Stomach smooth muscle (tissue), 2 donors: ENCODE measurements around the gene GSTA2.
"Not testable (repeated sequence)": the region's sequence is repeated elsewhere in the genome, so short reads cannot be mapped to it uniquely, and the experiment has no call there.

Experiments used
- H3K27ac ChIP-seq: one replicate; pipeline ENCODE4 v1.7.0; 2013; ENCODE audit warnings: mild to moderate bottlenecking, low read length, inconsistent platforms
- H3K27me3 ChIP-seq, 2 donors: one replicate each; pipeline ENCODE4 v1.7.0; 2013; ENCODE audit warnings: low read length in 2 of 2; ENCODE audit not compliant: insufficient read depth in 2 of 2, control insufficient read depth in 1 of 2
- H3K36me3 ChIP-seq, 2 donors: one replicate each; pipeline ENCODE4 v1.7.0; 2013; ENCODE audit warnings: low read length in 2 of 2; ENCODE audit not compliant: control insufficient read depth in 2 of 2, insufficient read depth in 2 of 2
- H3K4me1 ChIP-seq: one replicate; pipeline ENCODE4 v1.7.0; 2013; ENCODE audit warnings: low read length; ENCODE audit not compliant: control insufficient read depth, insufficient read depth
- H3K4me3 ChIP-seq, 2 donors: one replicate each; pipeline ENCODE4 v1.7.0; 2013; ENCODE audit warnings: low read length in 2 of 2
- H3K9ac ChIP-seq, 2 donors: one replicate each; pipeline ENCODE4 v1.7.0; 2013; ENCODE audit warnings: low read length in 2 of 2, mild to moderate bottlenecking in 1 of 2
- H3K9me3 ChIP-seq, 2 donors: one replicate each; pipeline ENCODE4 v1.7.0; 2013; ENCODE audit warnings: low read length in 2 of 2; ENCODE audit not compliant: control insufficient read depth in 2 of 2
- donor health status: healthy.
- donor health status: Pancreatic carcinoma.

The GSTA2 gene

GRCh38 chr6:52725535-52726192 is 37.6 kb downstream of the GSTA2 start:
- Histone ChIP-seq H3K4me1 (no peaks in the 10 kb centered on the region), H3K4me3 (no peak overlapping the region), H3K9me3 (no peaks in the 10 kb centered on the region), H3K27ac (no peak overlapping the region), H3K36me3 (no peaks in the 10 kb centered on the region), H3K27me3 (no peaks in the 10 kb centered on the region), H3K9ac (no peak overlapping the region)

- Histone ChIP-seq H3K9me3 (no peaks in the 10 kb centered on the region), H3K27me3 (no peaks in the 10 kb centered on the region), H3K36me3 (no peaks in the 10 kb centered on the region), H3K4me1 (no peaks in the 10 kb centered on the region), H3K27ac (no peak overlapping the region), H3K4me3 (no peak overlapping the region), H3K9ac (no peak overlapping the region)
Observed at GRCh38 chr6:52725143-52725534, 38.1 kb downstream of the GSTA2 start.

- Histone ChIP-seq H3K27ac (no peak overlapping the region), H3K9ac (no peak overlapping the region), H3K9me3 (no peaks in the 10 kb centered on the region), H3K4me3 (no peak overlapping the region), H3K4me1 (no peaks in the 10 kb centered on the region), H3K36me3 (no peaks in the 10 kb centered on the region), H3K27me3 (no peaks in the 10 kb centered on the region)
Observed at GRCh38 chr6:52724406-52725121, 38.7 kb downstream of the GSTA2 start.

- Histone ChIP-seq H3K9ac (no peak overlapping the region), H3K4me1 (no peaks in the 10 kb centered on the region), H3K27me3 (no peaks in the 10 kb centered on the region), H3K27ac (no peak overlapping the region), H3K9me3 (no peaks in the 10 kb centered on the region), H3K36me3 (no peaks in the 10 kb centered on the region), H3K4me3 (no peak overlapping the region)
Observed at GRCh38 chr6:52724042-52724405, 39.3 kb downstream of the GSTA2 start.

GRCh38 chr6:52720321-52720720 is 43.0 kb downstream of the GSTA2 start:
- Histone ChIP-seq H3K27ac (no peak overlapping the region), H3K27me3 (no peaks in the 10 kb centered on the region), H3K4me1 (no peaks in the 10 kb centered on the region), H3K36me3 (no peaks in the 10 kb centered on the region), H3K9ac (no peak overlapping the region), H3K4me3 (no peak overlapping the region), H3K9me3 (no peaks in the 10 kb centered on the region)

GRCh38 chr6:52718550-52718949 is 44.7 kb downstream of the GSTA2 start:
- no peaks in the 10 kb centered on the region for H3K36me3 ChIP-seq
- H3K9me3 ChIP-seq: no peaks in the 10 kb centered on the region
- H3K9ac ChIP-seq: no peak overlapping the region
- no peak overlapping the region for H3K27ac ChIP-seq
- H3K27me3 ChIP-seq: peaks cover 0 to 2% of the 10 kb centered on the region in 2 donors
- no peak overlapping the region for H3K4me3 ChIP-seq
- no peaks in the 10 kb centered on the region for H3K4me1 ChIP-seq

GRCh38 chr6:52714761-52715160 is 48.5 kb downstream of the GSTA2 start:
- not testable (repeated sequence) for H3K9me3 ChIP-seq, H3K4me3 ChIP-seq, H3K4me1 ChIP-seq, H3K36me3 ChIP-seq, H3K9ac ChIP-seq, H3K27me3 ChIP-seq, H3K27ac ChIP-seq

GRCh38 chr6:52712136-52712535 is 51.1 kb downstream of the GSTA2 start:
- Histone ChIP-seq H3K27ac (no peak overlapping the region), H3K9ac (no peak overlapping the region), H3K4me1 (no peaks in the 10 kb centered on the region), H3K36me3 (no peaks in the 10 kb centered on the region), H3K4me3 (no peak overlapping the region), H3K27me3 (peaks cover 0 to 2% of the 10 kb centered on the region in 2 donors), H3K9me3 (no peaks in the 10 kb centered on the region)

- no peaks in the 10 kb centered on the region for H3K9me3 ChIP-seq
- H3K9ac ChIP-seq: no peak overlapping the region
Observed at GRCh38 chr6:52707963-52708680, 55.2 kb downstream of the GSTA2 start.

GRCh38 chr6:52706001-52706400 is 57.3 kb downstream of the GSTA2 start:
- H3K9me3 ChIP-seq: no peaks in the 10 kb centered on the region
- no peak overlapping the region for H3K27ac ChIP-seq
- no peaks in the 10 kb centered on the region for H3K36me3 ChIP-seq
- H3K4me1 ChIP-seq: no peaks in the 10 kb centered on the region
- no peaks in the 10 kb centered on the region for H3K27me3 ChIP-seq
- H3K4me3 ChIP-seq: no peak overlapping the region
- no peak overlapping the region for H3K9ac ChIP-seq

More at GRCh38 chr6:52707963-52708680, 55.2 kb downstream of the GSTA2 start:
- Histone ChIP-seq H3K4me1 (no peaks in the 10 kb centered on the region), H3K27ac (no peak overlapping the region), H3K36me3 (no peaks in the 10 kb centered on the region), H3K4me3 (no peak overlapping the region), H3K27me3 (no peaks in the 10 kb centered on the region)
